PC-3 (cell line): ENCODE measurements around the gene TRMU. TPM values are rescaled to one million over a fixed set of nuclear protein-coding genes. Genes with fewer than 3 reads are reported as not detected.

Source experiments
- ATAC-seq: fragments of 200-7000 bp; cut with Tn5 transposase; 2 replicates; pipeline ENCODE4 v1.9.1; 2020; ENCODE audit warnings: mild to moderate bottlenecking, moderate library complexity
- BruUV-seq: library from RNA; stranded (reverse); fragments of 400-500 nt; replicated peaks from 2 replicates; lab custom pipeline; 2021; lab: Mats Ljungman, UMichigan
- CTCF ChIA-PET: fragments of 300-600 bp; sonication (Branson Sonifier 250); formaldehyde crosslinking; loops from one replicate; lab custom pipeline; 2022; ENCODE audit warnings: antibody characterized with exemption; lab: Charles Lee
- POLR2A ChIA-PET: fragments of 300-600 bp; sonication (Branson Sonifier 250); formaldehyde crosslinking; loops from one replicate; lab custom pipeline; 2022; ENCODE audit warnings: antibody characterized with exemption; ENCODE audit not compliant: unreplicated experiment; lab: Charles Lee
- DNase-seq: peaks from one replicate; pipeline ENCODE4 v3.0.0-alpha.2; 2015
- H2AFZ ChIP-seq: fragments of 300-600 bp; sonication (generic); 2 replicates; pipeline ENCODE4 v1.6.0; 2016; ENCODE audit warnings: antibody characterized with exemption, low read length
- H3F3A ChIP-seq: fragments of 300-600 bp; sonication (generic); one replicate; pipeline ENCODE4 v1.6.0; 2017; ENCODE audit warnings: antibody characterized with exemption, low read length, control low read depth, mild to moderate bottlenecking; ENCODE audit not compliant: unreplicated experiment
- H3K27ac ChIP-seq: fragments of 300-600 bp; sonication (generic); 2 replicates; pipeline ENCODE4 v1.5.1; 2016; ENCODE audit warnings: mild to moderate bottlenecking, low read length
- H3K27me3 ChIP-seq: fragments of 300-600 bp; sonication (generic); 2 replicates; pipeline ENCODE4 v1.6.1; 2016; ENCODE audit warnings: low read length, mixed read lengths
- H3K36me3 ChIP-seq: fragments of 300-600 bp; sonication (generic); 2 replicates; pipeline ENCODE4 v1.6.1; 2016; ENCODE audit warnings: low read depth, mixed run types, low read length, mixed read lengths
- H3K4me1 ChIP-seq: fragments of 300-600 bp; sonication (generic); 2 replicates; pipeline ENCODE4 v1.5.1; 2016; ENCODE audit warnings: low read length; ENCODE audit not compliant: insufficient read depth
- H3K4me2 ChIP-seq: fragments of 300-600 bp; sonication (generic); 2 replicates; pipeline ENCODE4 v1.6.0; 2016; ENCODE audit warnings: low read length
- H3K4me3 ChIP-seq: fragments of 300-600 bp; sonication (generic); 2 replicates; pipeline ENCODE4 v1.5.1; 2016; ENCODE audit warnings: mild to moderate bottlenecking, low read length, mixed read lengths
- H3K79me2 ChIP-seq: fragments of 300-600 bp; sonication (generic); 2 replicates; pipeline ENCODE4 v1.6.1; 2017; ENCODE audit warnings: low read length, mixed read lengths
- H3K9ac ChIP-seq: fragments of 300-600 bp; sonication (generic); 2 replicates; pipeline ENCODE4 v1.6.0; 2016; ENCODE audit warnings: mild to moderate bottlenecking, low read length
- H3K9me2 ChIP-seq: fragments of 300-600 bp; sonication (generic); replicated peaks from 2 replicates; pipeline ENCODE4 v1.6.1; 2016; ENCODE audit warnings: mixed run types, low read length, mixed read lengths
- H3K9me3 ChIP-seq: fragments of 300-600 bp; sonication (generic); 2 replicates; pipeline ENCODE4 v1.6.1; 2016; ENCODE audit warnings: low read length, mixed read lengths
- H4K20me1 ChIP-seq: fragments of 300-600 bp; sonication (generic); 2 replicates; pipeline ENCODE4 v1.6.1; 2016; ENCODE audit warnings: low read length, mixed read lengths
- EZH2 ChIP-seq: fragments of 300-600 bp; sonication (generic); IDR thresholded peaks from one replicate; pipeline ENCODE4 v1.6.1; 2017; ENCODE audit warnings: antibody characterized with exemption, mild to moderate bottlenecking, low read length; ENCODE audit not compliant: unreplicated experiment
- EZH2phosphoT487 ChIP-seq: fragments of 300-600 bp; sonication (generic); IDR thresholded peaks from 2 replicates; pipeline ENCODE4 v1.6.1; 2018; ENCODE audit warnings: mild to moderate bottlenecking, antibody characterized with exemption, low read length, borderline replicate concordance
- intact Hi-C: fragments of 100-400 bp; cut with micrococcal nuclease; formaldehyde crosslinking; loops from 2 replicates; pipeline ENCODE4 v1.9.0; 2023
- total RNA-seq: library from RNA; depleted of rRNA; stranded (reverse); fragments of >200 nt; gene quantifications from 2 replicates; pipeline ENCODE4 v1.2.3, GENCODE V29; 2014
- TF ChIP-seq, protein P1 (sequence below): fragments of 300-600 bp; sonication (generic); conservative IDR thresholded peaks from 2 replicates; pipeline ENCODE4 v1.5.1; 2017; ENCODE audit warnings: antibody characterized with exemption, low read depth, mild to moderate bottlenecking, low read length

The TRMU gene
- total RNA-seq, 1 experiment from 2014 or later, result 63.5 TPM

DNA sequence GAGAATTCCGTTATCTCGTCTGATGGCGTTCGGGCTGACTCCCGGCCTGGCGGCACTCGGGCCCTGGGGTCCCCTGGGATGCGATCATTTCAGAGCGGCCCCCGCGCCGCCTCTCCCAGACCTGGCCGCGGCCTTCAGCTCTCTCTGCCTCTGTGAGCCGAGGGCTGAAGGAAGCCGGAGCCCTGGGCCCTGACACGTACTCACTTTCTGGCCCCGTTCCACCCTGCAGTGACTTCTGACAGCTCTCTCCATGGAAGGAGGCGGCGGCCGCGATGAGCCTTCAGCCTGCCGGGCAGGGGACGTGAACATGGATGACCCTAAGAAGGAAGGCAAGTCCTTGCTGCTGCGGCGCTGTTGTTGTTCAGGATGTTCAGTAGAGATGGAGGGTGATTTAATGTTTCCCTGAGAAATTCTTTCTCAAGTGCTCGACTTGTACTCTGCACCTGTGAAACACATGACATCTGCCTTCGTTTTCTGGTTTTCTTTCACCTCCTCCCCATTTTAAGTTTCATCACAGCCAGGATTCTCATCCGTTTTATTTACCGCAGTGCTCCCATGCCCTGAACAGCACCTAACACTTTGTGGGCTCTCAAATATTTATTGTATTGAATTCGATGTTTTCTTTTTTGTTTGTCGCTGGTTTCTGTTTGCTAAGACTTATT lies 38.2 kb upstream of the TRMU start:
- peak overlapping the region; percentile 76 for H3K9ac ChIP-seq
- H3K4me3 ChIP-seq, result peak overlapping the region; percentile 84
- TSS peak; percentile 26 for BruUV-seq
- peaks cover 13% of the 10 kb centered on the region for H3K4me1 ChIP-seq
- TF ChIP-seq, protein P1, sequence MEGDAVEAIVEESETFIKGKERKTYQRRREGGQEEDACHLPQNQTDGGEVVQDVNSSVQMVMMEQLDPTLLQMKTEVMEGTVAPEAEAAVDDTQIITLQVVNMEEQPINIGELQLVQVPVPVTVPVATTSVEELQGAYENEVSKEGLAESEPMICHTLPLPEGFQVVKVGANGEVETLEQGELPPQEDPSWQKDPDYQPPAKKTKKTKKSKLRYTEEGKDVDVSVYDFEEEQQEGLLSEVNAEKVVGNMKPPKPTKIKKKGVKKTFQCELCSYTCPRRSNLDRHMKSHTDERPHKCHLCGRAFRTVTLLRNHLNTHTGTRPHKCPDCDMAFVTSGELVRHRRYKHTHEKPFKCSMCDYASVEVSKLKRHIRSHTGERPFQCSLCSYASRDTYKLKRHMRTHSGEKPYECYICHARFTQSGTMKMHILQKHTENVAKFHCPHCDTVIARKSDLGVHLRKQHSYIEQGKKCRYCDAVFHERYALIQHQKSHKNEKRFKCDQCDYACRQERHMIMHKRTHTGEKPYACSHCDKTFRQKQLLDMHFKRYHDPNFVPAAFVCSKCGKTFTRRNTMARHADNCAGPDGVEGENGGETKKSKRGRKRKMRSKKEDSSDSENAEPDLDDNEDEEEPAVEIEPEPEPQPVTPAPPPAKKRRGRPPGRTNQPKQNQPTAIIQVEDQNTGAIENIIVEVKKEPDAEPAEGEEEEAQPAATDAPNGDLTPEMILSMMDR, result no peak
- TF ChIP-seq EZH2, result no peak
- TF ChIP-seq EZH2phosphoT487, result no peak
- H2AFZ ChIP-seq, result peak overlapping the region; percentile 67
- H3K36me3 ChIP-seq, result peaks cover 18% of the 10 kb centered on the region
- peak overlapping the region; percentile 98 for H3K4me2 ChIP-seq
- DNase-seq (peak; percentile 43), ATAC-seq (peak; percentile 32)
- no peaks in the 10 kb centered on the region for H3K9me3 ChIP-seq
- intact Hi-C loops, result loop anchor here (5.0 kb wide), 1 partner anchor 175 kb away; no protein-coding TSS in a partner anchor
- ChIA-PET POLR2A (no interaction called here), CTCF (no interaction called here)
- no peaks in the 10 kb centered on the region for H4K20me1 ChIP-seq
- no peaks in the 10 kb centered on the region for H3K9me2 ChIP-seq
- H3K27me3 ChIP-seq, result no peaks in the 10 kb centered on the region
- H3K79me2 ChIP-seq, result peaks cover 44% of the 10 kb centered on the region
- H3K27ac ChIP-seq, result no peak overlapping the region
- no peaks in the 10 kb centered on the region for H3F3A ChIP-seq

DNA sequence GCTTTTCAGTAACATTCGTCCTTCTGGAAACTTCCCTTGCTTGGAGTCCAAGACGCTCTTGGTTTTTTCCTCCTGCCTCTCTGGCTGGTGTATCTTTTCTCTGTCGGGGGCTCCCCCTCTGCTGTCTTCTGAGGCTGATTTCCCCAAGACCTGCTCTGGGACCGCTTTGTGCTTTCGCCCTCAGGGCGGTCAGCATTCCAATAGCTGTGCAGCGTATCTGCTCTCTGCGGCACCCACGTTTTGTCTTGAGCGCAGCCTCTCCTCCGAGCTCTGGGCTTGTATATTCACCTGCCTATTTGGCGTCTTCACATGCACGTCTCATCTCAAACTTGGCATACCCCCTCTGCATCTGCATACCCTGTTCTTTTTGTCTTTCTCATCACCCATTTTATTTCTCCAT lies 36.4 kb upstream of the TRMU start:
- DNase-seq, result no peak
- CTCF ChIA-PET, result no interaction called here
- Histone ChIP-seq H2AFZ (no peak overlapping the region), H3K9me3 (no peaks in the 10 kb centered on the region), H3K9me2 (no peaks in the 10 kb centered on the region), H3K27me3 (no peaks in the 10 kb centered on the region), H3K36me3 (peaks cover 18% of the 10 kb centered on the region), H3K27ac (no peak overlapping the region), H3K4me3 (no peak overlapping the region), H3K9ac (no peak overlapping the region), H3K4me1 (peaks cover 18% of the 10 kb centered on the region), H3K79me2 (peaks cover 61% of the 10 kb centered on the region), H3F3A (no peaks in the 10 kb centered on the region), H3K4me2 (no peak overlapping the region), H4K20me1 (peaks cover 10% of the 10 kb centered on the region; the same call in 1 of the 2 replicates)
- no peak for ATAC-seq
- POLR2A ChIA-PET, result no interaction called here
- intact Hi-C loops, result loop anchor here (5.0 kb wide), 1 partner anchor 177 kb away; no protein-coding TSS in a partner anchor
- no peak for TF ChIP-seq EZH2
- no TSS peak for BruUV-seq

DNA sequence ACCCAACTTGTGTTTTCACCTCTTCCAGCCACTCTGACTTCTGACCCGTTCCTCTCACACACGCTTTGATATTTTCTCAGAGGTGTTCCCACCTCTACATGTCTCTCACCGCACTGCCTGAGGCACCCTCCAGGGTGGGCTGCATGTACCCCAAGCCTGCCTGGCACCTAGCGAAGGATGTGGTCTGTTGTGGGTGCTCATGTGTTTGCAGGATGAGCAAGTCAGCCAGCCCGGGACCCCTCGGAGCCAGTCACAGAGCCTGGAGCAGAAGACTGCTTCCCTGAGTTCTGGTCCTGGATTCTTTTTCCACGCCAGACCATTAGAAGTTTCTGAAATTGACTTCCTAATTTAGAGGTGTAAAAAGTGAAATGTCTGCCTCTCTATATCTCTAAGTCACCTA lies 35.0 kb upstream of the TRMU start:
- ChIA-PET CTCF (no interaction called here), POLR2A (no interaction called here)
- Histone ChIP-seq H3F3A (no peaks in the 10 kb centered on the region), H3K9me3 (no peaks in the 10 kb centered on the region), H3K27ac (no peak overlapping the region), H3K36me3 (peaks cover 22% of the 10 kb centered on the region), H3K4me1 (peaks cover 18% of the 10 kb centered on the region), H3K9ac (no peak overlapping the region), H3K9me2 (no peaks in the 10 kb centered on the region), H3K27me3 (no peaks in the 10 kb centered on the region), H3K4me2 (no peak overlapping the region), H3K4me3 (no peak overlapping the region), H3K79me2 (peaks cover 75% of the 10 kb centered on the region), H2AFZ (no peak overlapping the region), H4K20me1 (peaks cover 10% of the 10 kb centered on the region; the same call in 1 of the 2 replicates)
- intact Hi-C loops, result no loop called here
- no TSS peak for BruUV-seq
- ATAC-seq, result no peak
- no peak for TF ChIP-seq EZH2phosphoT487
- no peak for TF ChIP-seq EZH2
- TF ChIP-seq, protein P1, result no peak
- no peak for DNase-seq
